HepG2 (cell line): ENCODE data around the gene DENND2A. TPM values are rescaled to one million over a fixed set of nuclear protein-coding genes. Genes with fewer than 3 reads are reported as not detected.

ENCODE experiments used
- ATAC-seq: fragments of 200-7000 bp; cut with Tn5 transposase; 3 replicates; pipeline ENCODE4 v1.9.1; 2020; ENCODE audit warnings: mild to moderate bottlenecking, moderate library complexity
- BruUV-seq: library from RNA; stranded (reverse); fragments of 400-500 nt; replicated peaks from 2 replicates; lab custom pipeline; 2021; lab: Mats Ljungman, UMichigan
- CTCF ChIA-PET: fragments of 300-600 bp; formaldehyde crosslinking; extraction: SDS; loops from one replicate; lab custom pipeline; 2021; ENCODE audit warnings: low total read pairs, inconsistent platforms, low intra/inter-chr PET ratio; lab: Yijun Ruan, JAX
- POLR2A ChIA-PET: fragments of 350-600 bp; sonication (Branson Sonifier 250); formaldehyde crosslinking; loops from one replicate; lab custom pipeline; 2020; ENCODE audit warnings: antibody characterized with exemption, inconsistent platforms; lab: Yijun Ruan, JAX
- DNase-seq: peaks from one replicate; pipeline ENCODE4 v3.0.0-alpha.2; 2015; ENCODE audit warnings: low spot score
- FAIRE-seq: peaks from 3 replicates; lab custom pipeline; 2011; peaks lifted over from hg19 to GRCh38; lab: Jason Lieb, UNC
- H2AFZ ChIP-seq: one replicate; pipeline ENCODE4 v1.6.1; 2011; ENCODE audit warnings: low read length, inconsistent platforms
- H3K27ac ChIP-seq: fragments of 300-600 bp; 3 replicates; pipeline ENCODE4 v1.8.0; 2011; ENCODE audit warnings: mixed run types, mild to moderate bottlenecking, mixed read lengths, low read length, inconsistent platforms; ENCODE audit not compliant: insufficient read depth; ENCODE audit errors: extremely low read length
- H3K27me3 ChIP-seq, 2 experiments: fragments of 200-600 bp in 1 of 2; 2 replicates in 1 of 2; 3 replicates in 1 of 2; pipeline versions ENCODE4 v1.6.0 to v1.8.0; 2011; ENCODE audit warnings: low read length in 2 of 2, mild to moderate bottlenecking in 2 of 2, moderate library complexity in 2 of 2, inconsistent platforms in 1 of 2; ENCODE audit not compliant: insufficient read depth in 2 of 2, control insufficient read depth in 1 of 2
- H3K36me3 ChIP-seq, 2 experiments: fragments of 200-600 bp in 1 of 2; replicated peaks in 1 of 2; 2 replicates in 1 of 2; 3 replicates in 1 of 2; pipeline versions ENCODE4 v1.5.1 to v1.8.0; 2011; ENCODE audit warnings: low read length in 2 of 2, inconsistent platforms in 1 of 2; ENCODE audit not compliant: insufficient read depth in 2 of 2, control insufficient read depth in 1 of 2
- H3K4me1 ChIP-seq: 2 replicates; pipeline ENCODE4 v1.5.1; 2012; ENCODE audit warnings: low read length, inconsistent platforms; ENCODE audit not compliant: insufficient read depth
- H3K4me2 ChIP-seq: 2 replicates; pipeline ENCODE4 v1.6.0; 2011; ENCODE audit warnings: low read depth, low read length, inconsistent platforms
- H3K4me3 ChIP-seq, 3 experiments: fragments of 200-600 bp in 1 of 3; sonication (generic), shearing (Covaris generic) in 1 of 3; replicated peaks in 1 of 3; 2 replicates each; pipeline ENCODE4 v1.5.1; 2011 to 2016; ENCODE audit warnings: low read length in 3 of 3, inconsistent platforms in 2 of 3, low read depth in 2 of 3, mild to moderate bottlenecking in 2 of 3, control low read depth in 1 of 3, mixed read lengths in 1 of 3; ENCODE audit not compliant: insufficient read depth in 1 of 3
- H3K79me2 ChIP-seq: one replicate; pipeline ENCODE4 v1.6.1; 2011; ENCODE audit warnings: low read length, inconsistent platforms; ENCODE audit not compliant: insufficient read depth
- H3K9ac ChIP-seq: 2 replicates; pipeline ENCODE4 v1.6.0; 2011; ENCODE audit warnings: mild to moderate bottlenecking, low read depth, low read length, inconsistent platforms; ENCODE audit not compliant: insufficient read depth
- H3K9me3 ChIP-seq: 2 replicates; pipeline ENCODE4 v1.5.1; 2012; ENCODE audit warnings: mild to moderate bottlenecking, low read length
- H4K20me1 ChIP-seq: 2 replicates; pipeline ENCODE4 v1.6.0; 2011; ENCODE audit warnings: inconsistent platforms, mild to moderate bottlenecking, low read length, moderate library complexity; ENCODE audit not compliant: insufficient read depth
- DNMT3B ChIP-seq: conservative IDR thresholded peaks from 2 replicates; pipeline ENCODE4 v1.6.1; 2016; ENCODE audit warnings: missing biosample characterization, control low read depth
- MTA3 ChIP-seq: sonication (generic); formaldehyde crosslinking; IDR thresholded peaks from 2 replicates; pipeline ENCODE4 v1.4.0; 2020; ENCODE audit warnings: missing genetic modification reagents
- REPIN1 ChIP-seq: sonication (generic); formaldehyde crosslinking; IDR thresholded peaks from 2 replicates; pipeline ENCODE4 v1.8.0; 2022; ENCODE audit warnings: missing genetic modification reagents, low read depth, mild to moderate bottlenecking, borderline replicate concordance
- SOX5 ChIP-seq: IDR thresholded peaks from 2 replicates; pipeline ENCODE4 v1.6.1; 2016; ENCODE audit warnings: borderline replicate concordance
- TP53 ChIP-seq: sonication (generic); formaldehyde crosslinking; conservative IDR thresholded peaks from 2 replicates; pipeline ENCODE4 v1.4.0; 2020; ENCODE audit warnings: missing genetic modification reagents
- ZBTB8A ChIP-seq: sonication (generic); formaldehyde crosslinking; IDR thresholded peaks from 2 replicates; pipeline ENCODE4 v1.4.0; 2020; ENCODE audit warnings: mild to moderate bottlenecking, low read depth, missing genetic modification reagents, borderline replicate concordance
- ZFX ChIP-seq: sonication (generic); formaldehyde crosslinking; IDR thresholded peaks from 2 replicates; pipeline ENCODE4 v1.4.0; 2020; ENCODE audit warnings: mild to moderate bottlenecking, low read depth, missing genetic modification reagents, moderate library complexity
- ZNF205 ChIP-seq: IDR thresholded peaks from 2 replicates; pipeline ENCODE4 v1.6.1; 2018; ENCODE audit warnings: missing biosample characterization, missing genetic modification reagents
- ZNF790 ChIP-seq: sonication (generic); formaldehyde crosslinking; IDR thresholded peaks from 2 replicates; pipeline ENCODE4 v1.8.0; 2022; ENCODE audit warnings: missing genetic modification reagents, mild to moderate bottlenecking, borderline replicate concordance
- WGBS: methylation state at CpG from one replicate; pipeline ENCODE4 v1.1.6; 2017; ENCODE audit warnings: low lambda C conversion rate; 5-methylcytosine and 5-hydroxymethylcytosine counted together
- in situ Hi-C: cut with HindIII; loops from 2 replicates; pipeline ENCODE4 v1.10.0; 2017; ENCODE audit warnings: low pct_unique_long_range_greater_than_20kb; ENCODE audit not compliant: extremely low pct_ligation_motif_present
- intact Hi-C: fragments of 100-400 bp; cut with micrococcal nuclease; formaldehyde crosslinking; loops from one replicate; pipeline ENCODE4 v1.10.0; 2022; ENCODE audit not compliant: unreplicated experiment
- polyA plus RNA-seq, 8 experiments: library from polyadenylated mRNA; depleted of rRNA in 3 of 8; stranded (reverse) in 7 of 8; unstranded in 1 of 8; fragments of >200 nt; fragmentation: Illumina TruSeq in 4 of 8; extraction: Trizol in 4 of 8; gene quantifications; 2 replicates each; pipeline versions ENCODE4 v1.2.1 to v1.2.3, GENCODE V29; 2011 to 2016; ENCODE audit warnings: low read depth in 4 of 8, missing spikeins in 1 of 8, mixed read lengths in 1 of 8; ENCODE audit not compliant: insufficient read depth in 1 of 8
- total RNA-seq, 5 experiments: library from RNA; depleted of rRNA; stranded (reverse); fragments of >200 nt; fragmentation: Illumina TruSeq; extraction: Trizol; gene quantifications; 2 replicates each; pipeline ENCODE4 v1.2.3, GENCODE V29; 2016; ENCODE audit warnings: low read depth in 1 of 5
- TF ChIP-seq, protein P1 (sequence below): sonication (generic); formaldehyde crosslinking; IDR thresholded peaks from 2 replicates; pipeline ENCODE4 v1.4.0; 2020; ENCODE audit warnings: missing genetic modification reagents, borderline replicate concordance

DENND2A gene
- total and polyA plus RNA-seq, 2 of the 13 experiments (the other 11 are each of a cell fraction or from before 2014, with no cell fraction given), result not detected

- Histone ChIP-seq H3K4me3 (no peak overlapping the region), H2AFZ (no peak overlapping the region), H3K9ac (no peak overlapping the region), H4K20me1 (no peaks in the 10 kb centered on the region), H3K4me2 (no peak overlapping the region), H3K4me1 (peaks cover 16% of the 10 kb centered on the region), H3K79me2 (no peaks in the 10 kb centered on the region), H3K9me3 (no peaks in the 10 kb centered on the region), H3K27me3 (peaks cover 0 to 10% of the 10 kb centered on the region in 2 experiments; a peak in 1 of 5 replicates), H3K27ac (no peak overlapping the region)
- no TSS peak for BruUV-seq
- ChIA-PET POLR2A (interaction anchor here (1.3 kb wide), 1 partner anchor 345 kb away, joined by 3 read pairs; the partner anchor contains the start of gene MRPS33), CTCF (no interaction called here)
- ATAC-seq (no peak), FAIRE-seq (no peak), DNase-seq (no peak)
- in situ Hi-C loops, result no loop called here
- intact Hi-C loops, result no loop called here
- WGBS, result 66% methylated on average over 3 of the region's 3 CpGs
- TF ChIP-seq ZNF790 (CRISPR knock-in tag) (no peak), ZNF205 (CRISPR knock-in tag) (no peak), SOX5 (CRISPR knock-in tag) (no peak), ZBTB8A (no peak), DNMT3B (CRISPR knock-in tag) (no peak), MTA3 (CRISPR knock-in tag) (no peak), TP53 (CRISPR knock-in tag) (no peak), ZFX (CRISPR knock-in tag) (no peak), REPIN1 (no peak)
- TF ChIP-seq, protein P1, sequence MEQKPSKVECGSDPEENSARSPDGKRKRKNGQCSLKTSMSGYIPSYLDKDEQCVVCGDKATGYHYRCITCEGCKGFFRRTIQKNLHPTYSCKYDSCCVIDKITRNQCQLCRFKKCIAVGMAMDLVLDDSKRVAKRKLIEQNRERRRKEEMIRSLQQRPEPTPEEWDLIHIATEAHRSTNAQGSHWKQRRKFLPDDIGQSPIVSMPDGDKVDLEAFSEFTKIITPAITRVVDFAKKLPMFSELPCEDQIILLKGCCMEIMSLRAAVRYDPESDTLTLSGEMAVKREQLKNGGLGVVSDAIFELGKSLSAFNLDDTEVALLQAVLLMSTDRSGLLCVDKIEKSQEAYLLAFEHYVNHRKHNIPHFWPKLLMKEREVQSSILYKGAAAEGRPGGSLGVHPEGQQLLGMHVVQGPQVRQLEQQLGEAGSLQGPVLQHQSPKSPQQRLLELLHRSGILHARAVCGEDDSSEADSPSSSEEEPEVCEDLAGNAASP (CRISPR knock-in tag), result no peak
- TF ChIP-seq, all 625 proteins: peak for 0
- no peaks in the 10 kb centered on the region for H3K36me3 ChIP-seq
Measured at GRCh38 chr7:140669352-140669751, 28.7 kb upstream of the DENND2A start.
